Adrenal gland (tissue), 5 donors: ENCODE results near the gene ALKAL2.

Source experiments
- POLR2A ChIP-seq, 2 donors: fragments of 450-650 bp; IDR thresholded peaks; one replicate each; pipeline ENCODE4 v1.6.1; 2017; ENCODE audit warnings: antibody characterized with exemption in 2 of 2, mild to moderate bottlenecking in 2 of 2, moderate library complexity in 1 of 2
- TF ChIP-seq, protein P1 (sequence below), 6 experiments: fragments of 450-650 bp in 4 of 6; fragments of 200-600 bp in 2 of 6; sonication (generic) in 1 of 6; IDR thresholded peaks; 1 replicate in 5 of 6; 2 replicates in 1 of 6; pipeline versions ENCODE4 v1.5.1 to v1.8.0; 2016 to 2021; ENCODE audit warnings: antibody characterized with exemption in 6 of 6, mild to moderate bottlenecking in 2 of 6, moderate library complexity in 1 of 6
- donor health status: DM: no; HTN: no; CAD: no.

DNA sequence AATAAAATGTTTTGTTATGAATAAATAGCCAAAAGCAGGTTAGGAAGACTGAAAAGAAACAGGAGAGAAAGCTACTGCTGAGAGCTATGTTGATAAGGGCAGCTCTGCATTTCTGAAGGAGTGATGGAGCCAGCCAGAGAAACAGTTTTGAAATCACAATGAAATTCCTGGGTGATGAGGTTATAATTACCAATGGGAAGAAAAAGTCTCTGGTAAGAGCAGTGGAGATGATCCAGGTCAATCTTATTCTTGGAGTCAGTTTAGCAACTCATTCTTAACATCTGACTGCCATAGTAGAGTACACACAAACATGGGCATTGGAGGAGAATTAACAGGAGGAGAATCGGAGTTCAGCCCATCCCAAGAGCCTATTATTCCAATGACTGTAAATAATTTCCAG, 2.4 kb downstream of the ALKAL2 start:
- TF ChIP-seq, protein P1, sequence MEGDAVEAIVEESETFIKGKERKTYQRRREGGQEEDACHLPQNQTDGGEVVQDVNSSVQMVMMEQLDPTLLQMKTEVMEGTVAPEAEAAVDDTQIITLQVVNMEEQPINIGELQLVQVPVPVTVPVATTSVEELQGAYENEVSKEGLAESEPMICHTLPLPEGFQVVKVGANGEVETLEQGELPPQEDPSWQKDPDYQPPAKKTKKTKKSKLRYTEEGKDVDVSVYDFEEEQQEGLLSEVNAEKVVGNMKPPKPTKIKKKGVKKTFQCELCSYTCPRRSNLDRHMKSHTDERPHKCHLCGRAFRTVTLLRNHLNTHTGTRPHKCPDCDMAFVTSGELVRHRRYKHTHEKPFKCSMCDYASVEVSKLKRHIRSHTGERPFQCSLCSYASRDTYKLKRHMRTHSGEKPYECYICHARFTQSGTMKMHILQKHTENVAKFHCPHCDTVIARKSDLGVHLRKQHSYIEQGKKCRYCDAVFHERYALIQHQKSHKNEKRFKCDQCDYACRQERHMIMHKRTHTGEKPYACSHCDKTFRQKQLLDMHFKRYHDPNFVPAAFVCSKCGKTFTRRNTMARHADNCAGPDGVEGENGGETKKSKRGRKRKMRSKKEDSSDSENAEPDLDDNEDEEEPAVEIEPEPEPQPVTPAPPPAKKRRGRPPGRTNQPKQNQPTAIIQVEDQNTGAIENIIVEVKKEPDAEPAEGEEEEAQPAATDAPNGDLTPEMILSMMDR (IDR thresholded peaks at IDR 0.05): no peak
- TF ChIP-seq POLR2A (IDR thresholded peaks at IDR 0.05): peak in 1 of 2 donors; percentile 33
